HUES48 (cell line): Measurements from ENCODE around the gene BTBD7.
A peak's percentile ranks its signal among the peaks of the same experiment; 100 is the strongest.

ENCODE experiments used
- H3K27ac ChIP-seq: one replicate; pipeline ENCODE4 v1.7.0; 2013; ENCODE audit warnings: low read depth, low read length, inconsistent platforms
- H3K27me3 ChIP-seq: 2 replicates; pipeline ENCODE4 v1.6.1; 2013; ENCODE audit warnings: mild to moderate bottlenecking, low read length; ENCODE audit not compliant: control insufficient read depth, insufficient read depth
- H3K36me3 ChIP-seq: 2 replicates; pipeline ENCODE4 v1.6.1; 2013; ENCODE audit warnings: low read length; ENCODE audit not compliant: control insufficient read depth, insufficient read depth
- H3K4me1 ChIP-seq: 2 replicates; pipeline ENCODE4 v1.6.1; 2013; ENCODE audit warnings: mild to moderate bottlenecking, low read length; ENCODE audit not compliant: control insufficient read depth, insufficient read depth
- H3K4me3 ChIP-seq: 2 replicates; pipeline ENCODE4 v1.5.1; 2013; ENCODE audit warnings: mild to moderate bottlenecking, low read depth, low read length
- H3K9ac ChIP-seq: 2 replicates; pipeline ENCODE4 v1.6.1; 2013; ENCODE audit warnings: mild to moderate bottlenecking, low read depth, low read length, moderate library complexity
- H3K9me3 ChIP-seq: 2 replicates; pipeline ENCODE4 v1.6.1; 2013; ENCODE audit warnings: low read length; ENCODE audit not compliant: control insufficient read depth, insufficient read depth

Gene BTBD7

DNA sequence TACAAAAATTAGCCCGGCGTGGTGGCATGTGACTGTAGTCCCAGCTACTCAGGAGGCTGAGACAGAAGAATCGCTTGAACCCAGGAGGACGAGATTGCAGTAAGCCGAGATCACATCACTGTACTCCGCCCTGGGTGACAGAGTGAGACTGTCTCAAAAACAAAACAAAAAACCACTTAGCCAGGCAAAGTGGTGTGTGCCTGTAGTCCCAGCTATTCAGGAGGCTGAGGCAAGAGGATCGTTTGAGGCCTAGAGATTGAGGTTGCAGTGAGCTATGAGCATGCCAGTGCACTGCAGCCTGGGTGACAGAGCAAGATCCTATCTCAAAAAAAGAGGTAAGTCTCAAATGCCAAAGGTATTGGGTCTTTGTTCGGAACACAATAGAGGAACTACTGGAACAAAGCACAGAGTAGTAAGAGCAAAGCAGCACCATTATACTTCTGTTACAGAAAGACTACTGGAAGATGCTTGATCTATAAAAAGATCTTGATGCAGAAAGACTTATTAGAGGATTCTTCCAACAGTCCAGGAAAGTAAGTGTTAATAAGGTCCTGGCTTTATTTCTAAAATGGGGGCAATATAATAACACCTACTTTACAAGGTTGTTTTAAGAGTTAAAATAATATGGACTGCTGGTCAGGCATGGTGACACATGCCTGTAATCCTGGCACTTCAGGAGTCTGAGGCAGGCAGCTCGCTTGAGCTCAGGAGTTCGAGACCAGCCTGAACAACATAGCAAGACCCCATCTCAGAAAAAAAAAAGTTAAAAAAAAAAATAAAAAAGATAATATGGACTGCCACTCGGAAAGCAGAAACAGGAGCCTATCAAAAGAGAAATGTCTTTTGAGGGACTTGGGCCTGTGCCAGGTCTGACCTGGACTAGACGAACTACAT lies 29.9 kb downstream of the BTBD7 start:
- Histone ChIP-seq H3K27ac (no peak overlapping the region), H3K9ac (no peak overlapping the region), H3K4me1 (peaks cover 36% of the 10 kb centered on the region), H3K36me3 (no peaks in the 10 kb centered on the region), H3K27me3 (no peaks in the 10 kb centered on the region), H3K9me3 (no peaks in the 10 kb centered on the region), H3K4me3 (no peak overlapping the region)

DNA sequence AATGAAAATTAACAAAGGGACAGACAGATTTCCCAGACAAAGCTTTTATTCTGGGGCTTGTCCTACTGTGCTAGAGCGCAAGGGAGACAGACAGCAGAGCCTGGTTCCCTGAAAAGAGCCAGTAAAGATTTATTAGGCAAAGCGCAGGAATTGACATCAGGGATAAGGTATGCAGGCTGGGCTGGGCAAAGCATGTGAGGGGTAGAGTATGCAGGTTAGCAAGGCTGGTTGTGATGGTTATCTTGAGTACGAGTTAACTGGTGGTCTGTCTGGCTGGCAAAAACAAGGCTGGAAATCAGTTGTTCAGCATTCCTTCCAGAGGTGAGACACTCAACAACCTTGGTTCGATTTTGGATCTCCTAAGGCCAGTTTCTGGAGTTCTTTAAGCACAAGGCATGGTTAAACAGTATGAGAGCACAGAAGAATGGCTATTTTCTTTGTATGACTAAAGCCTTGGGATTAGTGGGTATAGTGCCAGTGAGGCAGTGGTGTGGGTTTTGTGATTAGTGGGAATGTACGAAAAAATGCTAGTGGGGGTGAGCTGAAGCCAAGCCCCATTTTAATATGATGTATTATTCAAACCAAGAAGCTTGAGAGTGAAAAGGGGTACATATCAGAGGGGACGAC lies 30.9 kb downstream of the BTBD7 start:
- peaks cover 38% of the 10 kb centered on the region for H3K4me1 ChIP-seq
- no peak overlapping the region for H3K9ac ChIP-seq
- no peak overlapping the region for H3K4me3 ChIP-seq
- no peaks in the 10 kb centered on the region for H3K36me3 ChIP-seq
- H3K27ac ChIP-seq: peak overlapping the region; percentile 44
- H3K27me3 ChIP-seq: no peaks in the 10 kb centered on the region
- no peaks in the 10 kb centered on the region for H3K9me3 ChIP-seq

DNA sequence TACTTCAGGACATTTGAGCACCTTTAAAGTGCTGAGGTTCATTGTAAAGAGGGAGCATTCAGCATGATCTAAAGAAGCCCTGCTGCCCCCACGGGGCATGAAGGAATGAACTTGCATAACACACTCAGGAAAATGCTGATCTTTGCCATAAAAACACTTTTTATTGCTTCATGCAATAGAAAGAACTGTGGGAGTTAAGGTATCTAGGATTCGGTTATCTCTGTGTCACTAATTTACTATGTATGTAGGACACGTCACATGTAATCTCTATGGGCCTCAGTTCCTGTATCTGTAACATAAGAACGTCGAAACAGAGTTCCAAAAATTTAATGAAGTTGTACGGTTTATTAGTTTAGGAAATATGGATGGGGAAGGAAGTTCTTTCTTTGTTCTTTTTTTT lies 33.0 kb downstream of the BTBD7 start:
- Histone ChIP-seq H3K9ac (no peak overlapping the region), H3K27me3 (no peaks in the 10 kb centered on the region), H3K9me3 (no peaks in the 10 kb centered on the region)

DNA sequence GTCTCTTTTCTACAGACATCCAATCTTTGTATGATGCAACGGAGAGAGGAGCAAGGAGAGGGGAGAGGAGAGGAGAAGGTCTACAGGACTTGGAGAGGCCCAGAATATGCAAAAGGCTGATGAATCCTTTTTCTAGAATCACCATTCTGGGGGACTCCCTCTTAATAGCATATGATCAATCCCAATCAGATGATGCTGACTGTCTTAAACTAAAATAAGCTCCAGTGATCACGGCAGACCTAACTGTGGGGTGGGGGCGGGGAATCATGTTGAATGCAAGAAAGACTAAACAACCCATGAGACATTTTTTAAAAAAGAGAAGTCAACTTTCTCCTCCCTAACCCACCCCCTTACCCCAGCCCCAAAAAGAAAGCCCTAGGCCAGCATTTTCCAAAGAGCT lies 33.4 kb downstream of the BTBD7 start:
- no peak overlapping the region for H3K27ac ChIP-seq
- peaks cover 32% of the 10 kb centered on the region for H3K4me1 ChIP-seq
- H3K27me3 ChIP-seq: no peaks in the 10 kb centered on the region
- peaks cover 7% of the 10 kb centered on the region; the same call in 1 of the 2 replicates for H3K36me3 ChIP-seq
- no peak overlapping the region for H3K9ac ChIP-seq
- H3K4me3 ChIP-seq: no peak overlapping the region
- H3K9me3 ChIP-seq: no peaks in the 10 kb centered on the region

More for the DNA sequence above, 33.0 kb downstream of the BTBD7 start:
- Histone ChIP-seq H3K27ac (no peak overlapping the region), H3K36me3 (0 out of 2 replicates have a peak, but pooled peaks cover 4% of the 10 kb centered on the region), H3K4me1 (peaks cover 34% of the 10 kb centered on the region), H3K4me3 (no peak overlapping the region)

DNA sequence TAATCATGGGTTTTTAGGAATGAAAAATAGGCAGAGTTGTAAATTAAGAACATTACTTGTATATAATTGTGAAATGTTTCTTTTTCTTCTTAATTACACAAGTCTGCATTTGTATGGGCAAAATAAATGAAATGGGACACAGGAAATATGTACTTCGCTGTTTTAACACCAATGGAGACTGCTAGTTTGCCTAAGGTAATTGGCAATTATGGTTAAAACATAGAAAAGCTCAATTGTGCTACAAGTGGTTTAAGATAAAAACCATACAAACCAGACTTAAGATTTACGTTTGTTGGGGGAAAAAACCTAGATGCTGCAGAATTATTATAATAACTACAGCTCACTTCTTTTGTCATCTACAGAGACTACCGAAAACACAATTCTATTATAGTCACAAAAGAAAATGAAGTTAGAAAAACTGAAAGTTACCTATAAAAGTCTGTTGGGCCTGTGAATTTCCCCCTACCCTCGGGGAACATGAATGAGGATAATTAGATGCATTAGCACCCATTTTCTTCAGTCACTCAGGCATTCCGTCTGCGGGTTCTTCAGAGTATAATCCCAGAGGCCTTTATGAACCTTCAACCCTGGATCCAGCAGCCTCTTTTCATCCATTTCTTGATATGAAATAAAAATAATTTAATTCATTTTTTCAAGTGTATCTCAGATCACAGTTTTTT lies 37.2 kb downstream of the BTBD7 start:
- Histone ChIP-seq H3K9me3 (no peaks in the 10 kb centered on the region), H3K36me3 (peaks cover 29% of the 10 kb centered on the region; the same call in 1 of the 2 replicates), H3K9ac (no peak overlapping the region), H3K4me1 (peaks cover 16% of the 10 kb centered on the region), H3K27ac (no peak overlapping the region), H3K27me3 (no peaks in the 10 kb centered on the region), H3K4me3 (no peak overlapping the region)

DNA sequence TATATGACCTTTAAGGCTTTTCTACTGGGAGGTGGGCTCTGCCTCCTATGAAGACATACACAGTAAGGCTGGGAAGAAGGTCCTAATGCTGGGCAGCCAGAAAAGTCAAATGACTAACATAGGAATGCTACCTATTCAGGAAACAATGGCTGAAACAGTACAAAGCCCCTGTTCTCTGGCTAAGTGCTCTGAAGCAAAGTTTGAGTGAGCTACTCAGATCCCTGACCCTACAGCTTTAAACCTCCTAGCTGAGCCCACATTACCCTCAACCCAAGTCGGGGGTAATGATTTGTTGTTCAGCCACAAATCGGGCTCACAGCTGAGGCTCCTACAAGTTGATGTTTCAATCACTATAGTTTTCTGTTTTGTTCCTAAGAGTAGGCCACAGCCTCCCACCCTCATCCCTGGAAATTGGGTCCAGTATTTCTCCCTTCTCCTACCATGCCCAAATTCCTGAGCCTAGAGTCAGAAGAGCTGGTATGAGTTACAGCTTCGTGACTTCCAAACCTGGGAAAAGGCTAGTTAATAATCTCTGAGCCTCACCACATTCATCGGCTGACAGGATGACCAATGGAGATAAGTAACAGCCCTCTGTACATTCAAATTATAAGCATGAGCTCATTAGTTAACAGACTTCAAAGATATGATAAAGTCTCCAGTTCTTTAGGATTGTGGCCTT lies 46.5 kb downstream of the BTBD7 start:
- Histone ChIP-seq H3K27me3 (no peaks in the 10 kb centered on the region), H3K27ac (peak overlapping the region; percentile 36), H3K36me3 (peaks cover 20% of the 10 kb centered on the region), H3K4me3 (no peak overlapping the region), H3K9me3 (no peaks in the 10 kb centered on the region), H3K4me1 (no peaks in the 10 kb centered on the region), H3K9ac (no peak overlapping the region)

DNA sequence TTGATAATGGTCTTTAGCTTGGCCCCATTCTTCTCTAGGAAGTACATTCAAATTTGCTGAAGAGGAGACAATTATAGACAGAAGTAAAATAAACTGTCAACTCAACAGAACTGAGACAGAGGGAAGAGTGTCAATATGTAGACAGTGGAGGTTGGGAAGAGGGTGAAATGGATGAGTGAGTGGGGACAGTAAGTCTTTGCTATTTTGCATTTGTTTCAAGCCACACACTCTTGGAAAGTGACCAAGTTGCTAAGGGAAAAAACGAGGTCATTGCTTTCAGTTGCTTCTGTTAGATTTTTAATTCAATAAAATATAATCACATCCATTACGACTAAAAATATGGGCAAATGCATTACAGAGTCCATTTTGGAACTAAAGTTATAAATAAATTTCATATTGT lies 47.8 kb downstream of the BTBD7 start:
- Histone ChIP-seq H3K4me3 (no peak overlapping the region), H3K27me3 (no peaks in the 10 kb centered on the region), H3K9ac (no peak overlapping the region), H3K27ac (no peak overlapping the region), H3K36me3 (peaks cover 23% of the 10 kb centered on the region), H3K9me3 (no peaks in the 10 kb centered on the region), H3K4me1 (no peaks in the 10 kb centered on the region)

DNA sequence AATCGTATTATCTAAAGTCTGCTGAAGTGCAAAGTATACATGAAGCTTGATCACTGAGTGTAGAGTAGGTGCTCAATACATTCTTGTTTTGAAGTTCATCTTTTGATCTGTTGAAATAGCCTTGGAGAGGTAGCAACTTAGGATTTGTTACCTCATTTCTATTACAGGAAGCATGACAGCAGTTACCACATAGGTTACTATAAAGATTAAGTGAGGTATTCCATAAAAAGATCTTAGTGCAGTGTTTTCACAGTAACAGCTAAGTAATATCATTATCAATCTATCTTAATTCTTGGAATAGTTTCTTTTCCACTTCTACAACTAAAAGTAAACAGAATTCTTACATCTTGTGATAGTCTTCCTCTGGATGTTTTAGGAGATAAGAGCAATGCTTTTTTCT lies 50.9 kb downstream of the BTBD7 start:
- peaks cover 9% of the 10 kb centered on the region for H3K36me3 ChIP-seq

DNA sequence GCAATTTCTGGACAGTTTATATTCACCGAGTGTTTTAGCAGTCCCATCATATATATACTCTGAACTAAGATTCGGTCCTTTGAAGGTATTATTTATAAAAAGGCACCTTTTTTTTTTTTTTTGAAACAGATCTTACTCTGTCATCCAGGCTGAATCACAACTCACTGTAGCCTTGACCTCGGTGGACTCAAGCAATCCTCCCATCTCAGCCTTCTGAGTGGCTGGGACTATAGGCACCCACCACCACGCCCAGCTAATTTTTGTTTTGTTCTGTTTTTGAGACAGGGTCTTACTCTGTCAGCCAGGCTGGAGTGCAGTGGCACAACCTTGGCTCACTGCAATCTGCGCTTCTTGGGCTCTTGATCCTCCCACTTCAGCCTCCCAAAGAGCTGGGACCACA lies 52.1 kb downstream of the BTBD7 start:
- Histone ChIP-seq H3K4me3 (no peak overlapping the region), H3K27ac (no peak overlapping the region), H3K27me3 (no peaks in the 10 kb centered on the region), H3K4me1 (no peaks in the 10 kb centered on the region; the same call in 1 of the 2 replicates), H3K9ac (no peak overlapping the region), H3K36me3 (peaks cover 9% of the 10 kb centered on the region), H3K9me3 (no peaks in the 10 kb centered on the region)

More for the DNA sequence above, 50.9 kb downstream of the BTBD7 start:
- Histone ChIP-seq H3K27me3 (no peaks in the 10 kb centered on the region), H3K9me3 (no peaks in the 10 kb centered on the region), H3K27ac (no peak overlapping the region), H3K4me1 (no peaks in the 10 kb centered on the region; the same call in 1 of the 2 replicates), H3K4me3 (no peak overlapping the region), H3K9ac (no peak overlapping the region)

DNA sequence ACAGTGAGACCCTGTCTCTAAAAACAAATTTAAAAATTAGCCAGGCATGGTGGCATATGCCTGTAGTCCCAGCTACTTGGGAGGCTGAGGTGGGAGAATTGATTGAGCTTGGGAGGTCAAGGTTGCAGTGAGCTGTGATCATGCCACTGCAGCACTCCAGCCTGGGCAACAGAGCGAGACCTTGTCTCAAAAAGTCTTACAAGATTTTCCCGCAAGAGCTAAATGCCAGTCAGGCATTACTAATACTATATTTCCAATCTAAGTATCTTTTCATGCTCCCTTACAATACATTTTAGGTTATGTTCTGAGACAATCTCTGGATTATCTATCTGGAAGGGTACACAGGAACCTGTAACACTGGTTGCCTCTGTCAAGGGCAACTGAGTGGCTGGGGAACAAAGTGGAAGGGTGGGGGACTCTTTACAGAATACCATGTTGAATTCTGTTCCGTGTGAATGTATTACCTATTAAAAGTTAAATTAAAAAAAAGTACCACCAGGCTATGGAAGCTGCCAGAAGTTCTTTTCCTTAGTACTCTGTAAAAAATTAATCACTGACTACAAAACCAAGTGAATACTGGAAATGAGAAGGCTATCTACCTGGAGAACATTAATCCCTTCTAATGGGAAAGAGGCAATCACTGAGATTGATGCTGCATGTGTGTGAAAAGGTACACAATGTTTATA lies 56.7 kb downstream of the BTBD7 start:
- Histone ChIP-seq H3K4me3 (no peak overlapping the region), H3K36me3 (peaks cover 3% of the 10 kb centered on the region; the same call in 1 of the 2 replicates), H3K9me3 (no peaks in the 10 kb centered on the region), H3K9ac (no peak overlapping the region), H3K27me3 (no peaks in the 10 kb centered on the region), H3K4me1 (no peaks in the 10 kb centered on the region; the same call in 1 of the 2 replicates), H3K27ac (no peak overlapping the region)
